Measurements from ENCODE around the gene MCCC1.

The MCCC1 gene

GRCh38 chr3:183131735-183132134 lies 32.4 kb upstream of the MCCC1 start:
- Histone ChIP-seq H3K27ac (peak overlapping the region; percentile 40), H3K27me3 (replicated peaks) (no peaks in the 10 kb centered on the region), H3K4me3 (ENCODE audit: low read depth, low read length) (no peak overlapping the region), H3K36me3 (replicated peaks) (no peaks in the 10 kb centered on the region)
- in situ Hi-C loops (cut with HindIII; ENCODE audit: low pct_ligation_motif_present, low sequenced_read_pairs) = no loop called here
- TF ChIP-seq CTCF (IDR thresholded peaks at IDR 0.05; ENCODE audit: low read depth, low read length, missing control alignments) = no peak
- DNase-seq = peak; percentile 69

- no peak for TF ChIP-seq CTCF (IDR thresholded peaks at IDR 0.05; ENCODE audit: low read depth, low read length, missing control alignments)
- Histone ChIP-seq H3K27ac (peak overlapping the region; percentile 38), H3K27me3 (replicated peaks) (no peaks in the 10 kb centered on the region), H3K36me3 (replicated peaks) (no peaks in the 10 kb centered on the region), H3K4me3 (ENCODE audit: low read depth, low read length) (no peak overlapping the region)
- in situ Hi-C loops (cut with HindIII; ENCODE audit: low pct_ligation_motif_present, low sequenced_read_pairs) = no loop called here
- DNase-seq = no peak
Measured at GRCh38 chr3:183131186-183131725, 32.0 kb upstream of the MCCC1 start.

- Histone ChIP-seq H3K27ac (no peak overlapping the region), H3K4me3 (ENCODE audit: low read depth, low read length) (no peak overlapping the region), H3K27me3 (replicated peaks) (no peaks in the 10 kb centered on the region), H3K36me3 (replicated peaks) (no peaks in the 10 kb centered on the region)
- no peak for TF ChIP-seq CTCF (IDR thresholded peaks at IDR 0.05; ENCODE audit: low read depth, low read length, missing control alignments)
- no peak for DNase-seq
- in situ Hi-C loops (cut with HindIII; ENCODE audit: low pct_ligation_motif_present, low sequenced_read_pairs) = no loop called here
Measured at GRCh38 chr3:183129243-183129642, 29.9 kb upstream of the MCCC1 start.

- Histone ChIP-seq H3K27ac (no peak overlapping the region), H3K36me3 (replicated peaks) (no peaks in the 10 kb centered on the region), H3K27me3 (replicated peaks) (no peaks in the 10 kb centered on the region), H3K4me3 (ENCODE audit: low read depth, low read length) (no peak overlapping the region)
- no peak for DNase-seq
- no peak for TF ChIP-seq CTCF (IDR thresholded peaks at IDR 0.05; ENCODE audit: low read depth, low read length, missing control alignments)
- in situ Hi-C loops (cut with HindIII; ENCODE audit: low pct_ligation_motif_present, low sequenced_read_pairs) = no loop called here
Measured at GRCh38 chr3:183128709-183129108, 29.4 kb upstream of the MCCC1 start.

GRCh38 chr3:183123891-183124290 lies 24.6 kb upstream of the MCCC1 start:
- H3K27me3 ChIP-seq (replicated peaks) = no peaks in the 10 kb centered on the region
- in situ Hi-C loops (cut with HindIII; ENCODE audit: low pct_ligation_motif_present, low sequenced_read_pairs) = loop anchor here (25.0 kb wide), 1 partner anchor 263 kb away; no protein-coding TSS in a partner anchor
- H3K4me3 ChIP-seq (ENCODE audit: low read depth, low read length) = no peak overlapping the region
- TF ChIP-seq CTCF (IDR thresholded peaks at IDR 0.05; ENCODE audit: low read depth, low read length, missing control alignments) = no peak
- no peaks in the 10 kb centered on the region for H3K36me3 ChIP-seq (replicated peaks)
- no peak overlapping the region for H3K27ac ChIP-seq
- DNase-seq = no peak

All from brain microvascular endothelial cell (primary cell).